G401 (cell line): Measurements from ENCODE around the gene KRTAP5-5. TPM values are rescaled to one million over a fixed set of nuclear protein-coding genes. Genes with fewer than 3 reads are reported as not detected.
"Not testable (repeated sequence)": the region's sequence is repeated elsewhere in the genome, so short reads cannot be mapped to it uniquely, and the experiment has no call there.

Source experiments
- DNase-seq: peaks from one replicate; pipeline ENCODE4 v3.0.0-alpha.2; 2015; ENCODE audit warnings: low spot score
- in situ Hi-C: cut with HindIII; loops from 2 replicates; pipeline ENCODE4 v1.10.0; 2016; ENCODE audit warnings: low sequenced_read_pairs, mixed read lengths
- total RNA-seq: library from RNA; depleted of rRNA; stranded (reverse); fragments of >200 nt; shearing (Covaris generic); gene quantifications from 2 replicates; pipeline ENCODE4 v1.2.3, GENCODE V29; 2014

Gene KRTAP5-5
- total RNA-seq, 1 experiment from 2014 or later: not detected

DNA sequence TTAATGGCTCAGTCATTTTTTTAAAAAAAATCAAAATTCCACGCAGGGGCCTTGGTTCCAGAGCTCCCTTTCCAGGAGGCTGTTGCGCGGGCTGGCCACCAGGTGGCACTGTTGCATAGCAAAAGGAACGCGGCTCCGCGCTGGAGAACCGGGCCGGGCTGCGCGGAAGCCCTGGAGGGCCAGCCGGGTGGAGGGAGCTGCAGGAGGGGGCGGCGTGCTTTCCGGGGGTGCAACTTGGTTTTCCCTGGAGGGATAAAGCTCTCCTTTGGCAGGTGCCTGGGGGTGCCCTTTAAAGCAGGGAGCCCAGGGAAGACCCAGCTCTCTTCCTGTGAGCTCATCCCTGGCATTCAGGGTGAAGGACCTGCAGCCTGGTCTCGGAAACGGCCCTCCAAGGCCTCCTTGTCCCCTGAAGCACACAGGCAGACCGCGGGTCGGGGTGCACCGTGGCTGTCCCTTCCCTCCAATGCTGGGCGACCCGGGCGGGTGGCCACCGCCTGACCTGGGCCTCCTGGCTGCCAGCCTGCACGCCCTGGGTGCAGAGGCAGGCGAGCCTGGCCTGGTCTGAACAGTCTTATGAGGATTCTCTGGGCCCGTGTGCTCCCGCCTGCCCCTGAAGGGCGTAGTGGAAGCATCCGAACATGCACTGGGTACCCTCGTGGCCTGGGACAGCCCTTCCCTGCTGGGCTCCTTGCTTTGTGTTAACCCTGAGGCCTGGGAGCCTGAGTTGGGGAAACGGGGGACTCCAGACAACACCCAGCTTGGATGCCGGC, 23.4 kb downstream of the KRTAP5-5 start:
- DNase-seq: peak; percentile 76
- in situ Hi-C loops: no loop called here

DNA sequence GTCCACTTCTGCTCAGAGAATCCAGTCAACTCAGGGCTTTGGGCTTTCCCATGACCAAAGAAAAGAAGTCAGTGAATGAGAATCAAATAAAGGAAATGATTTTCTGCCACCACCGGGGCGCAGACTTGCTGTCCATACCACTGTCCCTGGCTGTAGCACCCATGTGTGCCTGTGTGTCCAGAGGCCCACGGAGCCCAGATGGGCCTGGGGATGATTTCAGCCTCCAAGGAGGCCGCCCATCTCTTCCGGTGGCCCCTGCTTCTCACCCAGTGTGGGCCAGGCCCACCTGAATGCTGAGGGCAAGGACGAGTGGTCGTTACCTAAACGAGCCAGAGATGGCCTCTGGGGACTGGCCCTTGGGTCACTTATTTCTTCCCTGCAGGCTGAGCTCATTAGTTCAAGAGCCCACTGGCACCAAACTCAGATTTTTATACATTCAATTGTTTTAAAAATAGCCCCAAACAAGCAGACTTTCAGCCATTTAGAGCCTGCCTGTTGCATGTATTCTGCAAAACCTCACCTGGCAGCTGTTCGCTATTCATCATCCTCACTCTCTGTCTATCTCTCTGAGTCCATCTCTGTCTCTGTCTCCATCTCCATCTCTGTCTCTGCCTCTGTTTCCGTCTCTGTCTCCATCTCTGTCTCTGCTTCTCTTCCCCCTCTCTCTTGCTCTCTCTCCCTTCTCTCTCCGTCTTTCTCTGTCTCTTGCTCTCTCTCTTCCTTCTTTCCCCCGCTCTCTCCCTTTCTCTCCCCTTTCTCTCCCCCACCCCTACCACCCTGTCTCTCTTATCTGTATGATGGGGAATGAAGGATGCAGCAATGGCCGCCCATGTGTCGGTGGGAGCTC, 24.2 kb downstream of the KRTAP5-5 start:
- no peak for DNase-seq
- in situ Hi-C loops: no loop called here

DNA sequence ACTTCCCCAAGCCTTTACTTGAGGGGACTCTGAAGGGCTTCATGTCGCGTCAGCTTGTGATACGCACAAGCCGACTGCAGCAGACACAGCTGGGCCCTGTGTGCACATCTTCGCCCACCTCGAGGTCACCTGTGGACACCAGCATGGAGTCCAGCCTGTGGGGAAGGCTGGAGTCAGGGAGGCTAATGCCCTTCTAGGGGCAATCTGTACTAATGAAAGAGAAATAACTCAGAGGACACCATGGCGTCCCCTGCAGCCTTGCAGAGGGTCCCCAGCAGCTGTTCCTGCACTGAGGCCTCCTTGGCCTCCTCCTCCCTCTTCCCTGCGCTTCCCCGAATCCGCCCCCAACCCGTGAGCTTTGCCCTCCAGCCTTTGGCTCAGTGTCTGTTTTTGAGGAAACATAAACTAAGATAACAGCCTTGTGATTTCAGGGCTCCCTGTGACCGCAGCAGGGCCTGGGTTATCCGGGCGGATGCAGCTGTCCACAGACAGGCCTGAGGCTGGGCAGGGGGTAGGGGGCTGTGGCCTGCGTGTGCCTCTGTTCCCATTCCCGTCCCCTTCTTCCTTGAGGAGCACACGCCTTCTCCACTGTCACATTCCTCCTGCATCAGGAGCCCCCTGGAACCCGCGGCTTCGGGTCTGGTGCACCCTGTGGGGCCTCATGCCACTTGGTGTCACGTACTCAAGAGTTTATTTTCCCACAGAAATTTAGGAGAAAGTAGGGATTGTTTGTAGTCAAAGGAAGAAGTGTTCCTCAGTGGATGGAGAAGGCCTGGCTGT, 25.0 kb downstream of the KRTAP5-5 start:
- in situ Hi-C loops: no loop called here

DNA sequence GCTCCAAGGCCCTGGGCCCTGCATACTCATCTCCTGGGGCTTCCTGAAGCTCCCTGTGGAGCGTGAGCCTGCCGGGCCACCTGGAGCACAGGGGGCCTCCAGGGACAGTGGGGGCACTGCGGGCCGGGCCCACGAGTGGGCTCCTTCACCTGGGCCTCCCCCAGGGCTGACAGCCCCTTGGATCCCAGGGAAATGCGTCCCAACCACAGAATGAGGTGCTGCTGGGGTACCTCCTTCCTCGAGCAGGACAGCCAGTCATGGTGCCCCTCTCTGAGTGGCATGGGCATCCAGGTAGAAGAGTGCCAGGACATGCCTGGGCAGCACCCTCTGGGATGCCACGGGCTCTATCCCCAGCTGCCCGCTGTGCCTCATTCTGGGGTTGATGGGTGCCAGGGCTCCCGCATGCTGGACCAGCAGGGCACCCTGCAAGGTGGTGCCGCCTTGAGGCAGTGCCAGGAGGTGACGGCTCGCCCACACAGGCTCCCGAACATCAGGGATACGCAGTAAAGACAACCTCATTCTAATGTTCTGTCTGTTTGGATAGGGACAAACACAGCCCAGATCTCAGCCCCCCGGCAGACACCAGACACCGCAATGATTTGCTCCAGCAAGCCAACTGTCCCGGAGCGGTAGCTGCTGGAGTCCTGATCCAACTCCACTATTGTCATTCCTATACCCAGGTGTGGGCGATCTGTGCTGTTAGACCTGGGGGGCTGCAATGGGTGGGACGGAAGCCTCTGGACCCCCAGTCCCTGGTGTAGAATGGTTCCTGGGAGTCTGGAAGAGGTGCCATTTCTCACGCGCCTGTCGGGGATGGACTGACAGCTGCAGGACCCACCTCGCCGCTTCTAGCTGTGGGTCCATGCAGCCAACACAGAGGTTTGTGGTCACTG, 25.8 kb downstream of the KRTAP5-5 start:
- in situ Hi-C loops: no loop called here
- no peak for DNase-seq

More for the DNA sequence above, 25.0 kb downstream of the KRTAP5-5 start:
- no peak for DNase-seq

DNA sequence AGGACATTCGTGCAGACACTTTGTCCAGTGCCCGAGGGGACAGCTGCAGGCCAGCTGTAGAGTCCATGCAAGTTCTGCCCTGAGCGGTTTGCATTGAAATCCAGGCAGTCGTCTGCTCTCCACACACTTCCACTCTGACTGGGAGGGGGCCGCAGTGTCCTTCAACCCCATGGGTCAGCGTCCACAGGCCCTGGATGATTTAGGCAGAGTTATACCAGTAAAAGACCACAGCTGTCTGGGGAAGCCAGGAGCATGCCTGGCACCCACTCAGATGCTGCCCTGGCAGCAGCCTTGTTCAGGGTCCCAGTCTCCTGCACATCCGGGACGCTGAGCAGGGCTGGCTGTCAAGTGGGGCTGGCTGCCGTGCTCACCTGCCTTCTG, 26.5 kb downstream of the KRTAP5-5 start:
- no peak for DNase-seq
- in situ Hi-C loops: no loop called here

DNA sequence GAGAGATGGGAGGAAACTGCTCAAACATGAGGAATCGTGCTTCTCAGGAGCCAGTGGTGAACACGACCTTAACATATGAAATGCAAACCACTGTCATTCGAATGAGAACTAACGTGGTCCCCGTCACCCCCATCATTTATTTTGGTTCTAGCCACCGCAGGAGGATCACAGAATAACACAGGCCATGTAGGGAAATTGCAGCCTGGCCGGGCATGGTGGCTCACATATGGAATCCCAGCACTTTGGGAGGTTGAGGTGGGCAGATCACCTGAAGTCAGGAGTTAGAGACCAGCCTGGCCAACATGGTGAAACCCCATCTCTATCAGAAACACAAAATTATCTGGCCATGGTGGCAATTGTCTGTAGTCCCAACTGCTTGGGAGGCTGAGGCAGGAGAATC, 27.1 kb downstream of the KRTAP5-5 start:
- in situ Hi-C loops: no loop called here
- DNase-seq: no peak

DNA sequence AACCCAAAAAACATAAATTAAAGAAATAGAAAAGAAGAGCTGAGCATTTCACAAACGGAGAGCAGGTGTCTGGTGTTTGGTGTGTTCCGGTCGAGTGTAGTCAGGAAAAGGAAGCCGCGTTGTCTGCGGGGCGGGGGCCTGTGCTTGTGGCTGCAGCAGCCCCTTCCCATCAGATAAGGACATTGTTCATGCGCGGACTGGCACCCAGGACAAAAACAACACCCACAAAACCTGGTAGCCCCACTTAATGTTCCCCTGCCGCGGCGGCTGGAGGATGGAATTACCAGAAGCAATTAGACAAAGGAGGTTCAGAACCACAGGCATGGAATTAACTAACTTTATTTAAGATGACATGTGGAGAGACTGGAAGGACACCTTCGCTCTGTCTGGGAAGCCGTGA, 29.9 kb downstream of the KRTAP5-5 start:
- in situ Hi-C loops: no loop called here
- no peak for DNase-seq

DNA sequence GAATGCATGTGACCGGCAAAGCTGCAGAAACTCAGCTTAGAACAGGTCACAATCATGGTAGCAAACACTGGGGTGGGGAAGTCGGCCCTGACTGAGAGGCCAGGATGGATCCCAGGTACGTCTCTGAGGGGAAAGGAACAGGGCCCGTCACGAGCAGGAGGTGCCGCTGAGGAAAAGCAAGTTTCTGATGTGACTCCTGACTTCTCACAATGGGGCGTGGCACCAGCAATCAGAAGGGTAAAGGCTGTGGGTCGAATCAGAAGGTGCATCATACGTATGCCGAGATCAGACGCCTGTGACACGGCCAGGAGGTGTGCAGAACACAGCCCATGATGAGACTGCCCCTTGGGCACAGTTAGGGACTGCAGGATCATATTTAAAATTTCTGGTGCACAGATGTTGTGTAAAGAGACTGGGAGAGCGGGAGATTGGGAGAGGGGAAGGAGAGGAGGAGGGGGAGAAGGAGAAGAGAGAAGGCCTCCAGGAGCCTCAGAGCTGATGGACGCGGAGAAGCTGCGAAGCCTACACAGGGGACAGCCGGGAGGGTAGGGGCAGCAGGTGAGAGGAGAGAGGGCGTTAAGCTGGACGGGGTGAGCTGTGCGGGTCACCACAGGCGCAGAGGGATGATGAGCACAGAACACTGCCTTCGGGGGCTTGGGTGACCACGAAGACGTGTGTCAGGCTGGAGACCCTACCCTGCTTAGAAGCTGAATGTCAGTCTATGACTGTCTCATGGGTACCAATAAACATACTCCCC, 30.7 kb downstream of the KRTAP5-5 start:
- in situ Hi-C loops: no loop called here
- no peak for DNase-seq

DNA sequence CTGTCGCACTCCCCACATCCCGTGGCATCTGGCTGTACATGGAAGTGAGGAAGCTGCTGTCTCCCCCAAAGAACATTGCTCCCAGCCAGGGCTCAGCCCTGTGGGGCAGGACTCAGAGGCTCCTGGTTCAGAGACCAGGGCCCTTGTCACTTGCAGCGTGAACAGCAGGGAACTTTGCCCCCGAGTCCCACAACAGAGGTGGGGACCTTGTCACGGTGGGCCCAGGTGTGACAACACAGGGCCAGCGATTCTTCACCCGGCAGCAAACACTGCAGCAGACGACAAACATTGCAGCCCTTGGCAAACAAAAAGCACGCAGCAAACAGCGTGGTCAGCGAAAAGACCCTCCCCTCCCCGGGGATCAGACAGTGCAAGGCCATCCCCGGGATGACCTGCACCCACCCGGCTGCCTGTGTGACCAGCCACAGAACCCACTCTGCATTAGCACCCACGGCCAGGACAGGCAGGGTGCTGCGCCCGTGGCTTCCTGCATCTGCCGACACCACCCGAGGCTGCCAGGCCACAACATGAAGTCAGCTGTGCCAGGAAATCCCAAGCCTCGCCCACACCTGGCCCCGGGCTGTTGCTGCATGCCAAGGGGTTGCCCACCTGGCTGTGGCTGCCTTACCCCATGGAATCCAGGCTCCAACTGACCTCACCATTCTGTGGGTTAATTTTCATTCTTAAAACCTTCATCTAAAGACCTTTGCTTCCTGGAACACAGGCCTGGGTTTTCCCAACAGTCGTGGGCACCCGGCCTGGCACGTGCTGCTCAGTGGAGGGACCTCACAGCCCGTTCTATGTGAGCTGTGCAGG, 32.1 kb downstream of the KRTAP5-5 start:
- in situ Hi-C loops, DNase-seq: not testable (repeated sequence)

DNA sequence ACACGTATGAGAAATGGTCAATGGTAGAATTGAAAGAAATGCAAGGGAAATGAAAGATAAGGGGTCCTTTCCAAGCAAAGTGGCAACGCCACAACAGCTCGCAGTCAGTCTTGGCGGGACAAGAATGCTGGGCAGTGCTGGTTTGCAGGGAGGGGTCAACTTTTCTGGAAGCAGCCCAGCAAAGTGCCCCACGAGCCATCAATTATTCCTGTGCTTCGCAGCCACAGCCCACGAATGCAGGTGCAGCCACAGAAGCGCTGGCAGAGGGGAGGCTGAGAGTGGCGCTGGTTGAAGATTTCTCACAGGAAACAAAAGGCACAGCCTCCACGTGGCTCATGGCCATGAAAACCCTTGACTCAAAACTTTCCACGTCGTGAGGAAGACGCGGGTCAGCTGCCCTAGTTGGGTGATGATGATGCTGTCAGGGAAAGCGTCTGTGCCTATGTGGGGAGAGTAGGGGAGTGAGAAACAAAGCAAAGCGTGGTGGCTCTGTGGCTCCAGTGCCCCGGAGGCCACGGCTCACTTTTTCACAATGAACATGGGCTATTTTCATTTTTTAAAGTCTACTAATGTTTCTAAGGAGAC, 33.2 kb downstream of the KRTAP5-5 start:
- DNase-seq, in situ Hi-C loops: not testable (repeated sequence)

DNA sequence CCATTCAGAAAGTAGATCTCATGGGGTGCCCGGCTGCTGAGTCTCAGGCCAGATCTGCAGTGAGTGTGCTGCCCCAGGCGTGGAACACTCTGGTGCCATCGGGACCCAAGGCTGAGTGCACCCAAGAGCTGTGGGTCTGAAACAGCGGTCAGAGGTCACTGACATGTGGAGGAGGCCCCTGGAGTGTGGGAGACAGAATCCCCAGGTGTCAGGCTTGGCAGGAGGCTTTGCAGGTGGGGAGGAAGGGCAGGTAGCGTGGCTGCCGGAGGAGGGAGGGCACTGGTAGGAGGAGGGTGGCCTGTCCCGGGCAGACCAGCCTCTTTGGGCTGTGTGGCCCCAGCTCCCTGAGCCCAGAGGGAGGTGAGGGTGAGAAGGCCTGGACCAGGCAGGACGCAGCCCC, 35.7 kb downstream of the KRTAP5-5 start:
- in situ Hi-C loops: no loop called here
- DNase-seq: no peak

DNA sequence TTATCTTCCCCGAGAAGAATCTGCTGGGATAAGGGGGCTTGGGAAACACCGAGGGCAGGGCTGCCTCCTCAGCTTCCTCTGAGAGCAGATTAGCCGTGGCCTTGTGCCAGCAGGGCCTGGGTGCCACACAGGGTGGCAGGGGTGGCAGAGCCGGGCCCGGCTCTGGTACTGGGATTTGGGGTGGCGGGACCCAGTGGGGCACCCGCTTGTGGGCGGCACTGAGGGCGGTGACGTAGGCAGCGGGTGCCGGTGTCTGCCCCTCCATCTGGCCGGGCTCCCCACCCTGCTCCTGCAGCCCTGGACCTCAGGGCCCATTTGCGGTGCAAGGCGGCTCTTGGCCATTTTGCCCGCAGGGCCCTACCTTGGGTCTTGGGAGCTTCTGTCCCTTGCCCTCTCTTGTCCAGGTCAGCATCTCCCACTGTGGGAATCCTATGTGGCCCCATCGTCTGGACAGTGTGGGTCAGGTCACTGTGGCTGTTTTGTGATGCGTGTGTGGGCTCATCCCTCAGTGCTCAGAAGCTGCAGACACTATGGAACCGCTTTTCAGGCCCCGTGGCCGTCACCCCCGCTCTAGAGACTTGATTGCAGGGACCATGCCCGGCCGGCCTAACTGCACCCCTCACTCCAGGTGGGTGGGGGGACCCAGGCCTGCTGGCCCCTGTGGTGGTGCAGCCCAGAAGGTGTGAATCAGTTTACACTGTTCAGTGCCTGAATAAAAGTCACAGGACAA, 37.7 kb downstream of the KRTAP5-5 start:
- no peak for DNase-seq
- in situ Hi-C loops: no loop called here

DNA sequence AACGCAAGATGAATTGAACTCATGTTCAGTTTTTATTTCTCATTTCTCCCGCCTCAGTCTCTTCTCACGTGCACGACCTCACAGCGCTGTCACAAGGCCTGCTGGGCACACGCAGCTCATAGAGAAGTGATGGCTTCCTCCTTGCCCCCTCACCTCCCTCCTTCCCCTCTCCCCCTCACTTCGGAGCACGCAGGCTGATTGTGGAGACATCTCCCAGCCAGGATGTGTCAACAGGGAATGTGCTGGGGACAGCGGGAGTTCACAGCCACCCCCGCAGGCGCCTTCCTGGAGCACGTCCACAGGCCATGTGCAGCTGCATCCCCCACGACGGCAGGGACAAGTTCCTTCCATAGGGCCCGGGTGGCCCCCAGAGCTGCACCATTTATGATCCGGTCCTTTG, 38.3 kb downstream of the KRTAP5-5 start:
- no peak for DNase-seq

DNA sequence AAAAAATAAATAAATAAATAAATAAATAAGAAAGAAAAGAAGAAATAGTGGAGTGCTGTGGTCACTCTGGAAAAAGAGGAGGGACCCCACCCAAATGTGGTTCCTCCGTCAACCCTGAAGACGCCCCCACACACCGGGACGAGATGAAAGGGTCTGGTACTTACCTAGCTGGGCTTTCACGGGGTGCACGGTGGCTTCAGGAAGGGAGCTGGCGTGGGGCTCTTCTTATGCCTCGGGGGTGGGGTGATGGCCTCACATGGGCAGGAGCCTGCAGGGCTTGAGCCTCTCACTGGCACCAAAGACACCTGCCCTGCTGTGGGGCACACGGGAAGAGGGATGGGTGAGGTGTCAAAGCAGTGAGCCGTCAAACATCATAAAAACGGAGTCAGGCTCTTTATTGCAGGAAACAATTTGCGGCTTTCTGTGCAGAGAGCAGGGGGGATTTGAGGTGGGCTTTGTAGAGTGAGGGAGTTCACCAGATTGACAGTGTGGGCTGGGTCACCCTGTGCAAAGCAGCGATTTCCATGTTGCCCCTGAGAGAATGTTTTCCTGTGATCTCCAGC, 39.4 kb downstream of the KRTAP5-5 start:
- in situ Hi-C loops: no loop called here
- no peak for DNase-seq

More for the DNA sequence above, 38.3 kb downstream of the KRTAP5-5 start:
- in situ Hi-C loops: no loop called here

DNA sequence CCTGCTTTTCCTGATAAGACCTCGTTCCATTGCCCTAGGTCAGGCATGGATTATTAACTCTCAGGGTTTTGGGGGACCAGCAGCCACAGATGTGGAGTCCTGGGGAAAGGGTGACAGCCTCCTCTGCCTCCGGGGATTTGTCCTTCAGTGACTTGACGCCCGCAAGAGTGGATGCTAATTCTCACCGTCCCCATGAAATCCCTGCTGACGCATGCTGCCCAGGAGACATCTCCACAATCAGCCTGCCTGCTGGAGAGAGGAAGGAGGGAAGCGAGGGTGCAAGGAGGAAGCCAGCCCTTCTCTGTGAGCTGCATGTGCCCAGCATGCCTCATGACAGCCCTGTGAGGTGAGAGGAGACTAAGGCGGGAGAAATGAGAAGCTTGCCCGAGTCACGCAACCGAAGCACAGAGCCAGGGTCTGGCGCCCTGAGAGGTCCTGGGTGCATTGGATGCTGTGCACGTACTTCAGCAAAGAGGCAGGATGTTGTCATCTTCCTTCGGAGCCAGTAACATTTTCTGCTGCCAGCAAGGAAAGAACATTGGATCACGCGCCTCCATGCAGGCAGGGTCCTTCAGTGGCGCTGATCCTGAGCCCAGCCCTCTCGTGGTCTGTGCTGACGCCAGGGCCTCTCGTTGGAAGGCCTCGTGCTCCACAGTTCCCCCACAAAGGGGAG, 40.1 kb downstream of the KRTAP5-5 start:
- DNase-seq: no peak
- in situ Hi-C loops: no loop called here
